Measurements from ENCODE around the gene CEACAM16.

DNA sequence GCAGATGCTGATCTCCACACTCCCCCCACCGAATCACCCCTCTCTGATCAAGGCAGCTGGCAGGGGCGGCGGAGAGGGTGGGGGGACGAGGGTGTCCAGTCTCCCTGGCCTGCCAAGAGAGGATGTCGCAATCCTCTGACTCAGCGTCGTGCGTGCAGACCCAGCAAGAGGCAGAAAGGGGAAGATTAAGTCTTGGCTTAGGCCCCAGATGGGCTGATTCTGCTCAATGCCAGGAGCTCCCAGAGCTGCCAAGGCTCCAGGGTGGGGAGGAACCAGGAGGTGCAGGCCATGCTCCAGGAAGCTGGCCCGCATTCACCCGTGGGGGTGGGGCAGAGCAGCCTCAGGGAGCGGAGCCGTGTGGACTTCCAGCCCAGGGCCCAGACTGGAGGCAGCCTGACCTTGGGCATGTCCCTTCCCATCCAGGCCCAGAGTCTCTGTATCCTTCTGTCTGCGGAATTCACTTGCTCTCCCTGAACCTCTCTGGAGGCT lies 42.9 kb downstream of the CEACAM16 start:
- TF ChIP-seq, protein P1, sequence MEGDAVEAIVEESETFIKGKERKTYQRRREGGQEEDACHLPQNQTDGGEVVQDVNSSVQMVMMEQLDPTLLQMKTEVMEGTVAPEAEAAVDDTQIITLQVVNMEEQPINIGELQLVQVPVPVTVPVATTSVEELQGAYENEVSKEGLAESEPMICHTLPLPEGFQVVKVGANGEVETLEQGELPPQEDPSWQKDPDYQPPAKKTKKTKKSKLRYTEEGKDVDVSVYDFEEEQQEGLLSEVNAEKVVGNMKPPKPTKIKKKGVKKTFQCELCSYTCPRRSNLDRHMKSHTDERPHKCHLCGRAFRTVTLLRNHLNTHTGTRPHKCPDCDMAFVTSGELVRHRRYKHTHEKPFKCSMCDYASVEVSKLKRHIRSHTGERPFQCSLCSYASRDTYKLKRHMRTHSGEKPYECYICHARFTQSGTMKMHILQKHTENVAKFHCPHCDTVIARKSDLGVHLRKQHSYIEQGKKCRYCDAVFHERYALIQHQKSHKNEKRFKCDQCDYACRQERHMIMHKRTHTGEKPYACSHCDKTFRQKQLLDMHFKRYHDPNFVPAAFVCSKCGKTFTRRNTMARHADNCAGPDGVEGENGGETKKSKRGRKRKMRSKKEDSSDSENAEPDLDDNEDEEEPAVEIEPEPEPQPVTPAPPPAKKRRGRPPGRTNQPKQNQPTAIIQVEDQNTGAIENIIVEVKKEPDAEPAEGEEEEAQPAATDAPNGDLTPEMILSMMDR (conservative IDR thresholded peaks at IDR 0.05; ENCODE audit: low read length): no peak
- no peak for TF ChIP-seq EZH2phosphoT487 (IDR thresholded peaks at IDR 0.05; ENCODE audit: borderline replicate concordance, low read depth, low read length)

Measured in OCI-LY7 (cell line).